ENCODE results near the gene UGT1A10.

UGT1A10 gene

GRCh38 chr2:233801357-233802131, 165.3 kb downstream of the UGT1A10 start:
- no peak for DNase-seq (ENCODE audit: low read depth in 2 of 3, low spot score in 1 of 3)

DNA sequence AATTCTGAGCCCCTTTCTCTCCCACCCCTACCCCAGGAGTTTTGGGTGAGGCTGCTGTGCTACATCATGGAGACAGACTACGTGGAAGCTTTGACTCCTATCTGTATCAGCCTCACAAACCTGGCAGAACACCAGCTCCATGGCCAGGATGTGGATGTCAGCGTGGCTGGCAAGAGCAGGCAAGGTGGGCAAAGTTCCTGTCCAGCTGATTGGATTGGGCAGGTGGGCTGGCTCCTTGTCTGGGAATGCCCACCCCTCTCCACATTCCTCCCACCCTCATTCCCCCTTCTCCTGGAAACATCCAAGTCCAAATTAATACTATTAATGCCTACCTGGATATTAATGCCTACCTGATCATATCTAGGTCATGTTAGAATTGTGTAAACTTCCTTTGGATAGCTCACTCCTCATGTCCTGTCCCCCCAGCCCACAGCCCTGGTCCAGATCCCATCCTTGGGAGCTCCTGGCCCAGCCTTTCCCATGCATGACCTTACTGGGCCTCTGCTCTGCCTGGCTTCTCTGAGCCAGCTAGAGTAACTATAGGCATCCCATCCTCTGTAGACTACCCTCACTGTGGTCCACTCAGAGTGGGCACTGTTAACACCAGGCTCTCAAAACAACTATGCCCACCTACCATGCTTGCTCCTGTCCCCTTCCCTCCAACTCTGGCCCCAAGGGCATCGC, 166.0 kb downstream of the UGT1A10 start:
- no peak for DNase-seq (ENCODE audit: low read depth in 2 of 3, low spot score in 1 of 3)

DNA sequence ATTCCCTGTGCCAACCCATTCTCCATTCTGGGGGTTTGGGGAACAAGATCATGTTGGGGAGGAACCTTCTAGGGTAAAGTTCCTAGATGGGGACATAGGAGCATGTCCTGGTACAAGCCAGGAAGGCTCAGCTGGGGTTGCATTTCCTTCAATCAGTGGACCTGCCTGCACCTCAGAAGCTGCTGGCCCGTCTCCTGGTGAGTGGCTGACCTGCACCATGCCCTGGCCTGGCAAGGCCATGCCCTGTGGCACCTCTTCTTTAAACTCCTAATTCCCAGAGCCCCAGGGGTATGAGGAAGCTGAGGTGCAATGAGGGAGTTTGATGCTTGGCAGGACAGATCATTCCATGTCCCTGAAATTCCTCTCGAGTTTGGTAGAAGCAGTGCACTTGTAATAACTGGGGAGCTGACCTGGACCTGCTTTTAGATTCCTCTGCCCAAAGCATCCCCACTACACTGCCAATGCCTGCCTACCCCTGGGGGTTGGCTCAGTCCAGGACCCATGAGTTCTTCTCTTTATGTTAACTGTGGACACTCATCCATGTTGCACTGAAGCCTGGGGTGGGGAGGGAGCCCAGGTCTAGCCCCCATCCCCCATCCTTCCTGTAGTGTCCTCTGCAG, 167.2 kb downstream of the UGT1A10 start:
- DNase-seq (ENCODE audit: low read depth in 2 of 3, low spot score in 1 of 3), result no peak

DNA sequence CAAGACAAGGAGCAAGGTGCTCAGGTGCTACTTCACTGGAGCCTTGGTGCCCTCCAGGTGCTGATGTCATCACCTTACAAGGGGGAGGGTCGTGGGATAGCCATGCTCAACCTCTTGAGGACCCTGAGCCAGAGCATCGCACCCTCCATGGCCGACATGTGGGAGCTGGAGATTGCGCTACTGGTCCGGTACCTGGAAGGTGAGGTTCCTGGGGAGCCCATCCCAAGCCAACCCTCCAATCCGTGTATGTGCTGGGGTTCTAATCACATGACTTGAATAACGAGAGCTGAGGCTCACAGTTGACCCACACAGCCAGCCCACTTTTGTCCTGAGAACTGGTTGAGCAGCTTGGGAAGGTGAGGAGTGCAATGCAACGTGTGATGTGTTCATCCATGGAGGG, 167.7 kb downstream of the UGT1A10 start:
- DNase-seq (ENCODE audit: low read depth in 2 of 3, low spot score in 1 of 3), result no peak

DNA sequence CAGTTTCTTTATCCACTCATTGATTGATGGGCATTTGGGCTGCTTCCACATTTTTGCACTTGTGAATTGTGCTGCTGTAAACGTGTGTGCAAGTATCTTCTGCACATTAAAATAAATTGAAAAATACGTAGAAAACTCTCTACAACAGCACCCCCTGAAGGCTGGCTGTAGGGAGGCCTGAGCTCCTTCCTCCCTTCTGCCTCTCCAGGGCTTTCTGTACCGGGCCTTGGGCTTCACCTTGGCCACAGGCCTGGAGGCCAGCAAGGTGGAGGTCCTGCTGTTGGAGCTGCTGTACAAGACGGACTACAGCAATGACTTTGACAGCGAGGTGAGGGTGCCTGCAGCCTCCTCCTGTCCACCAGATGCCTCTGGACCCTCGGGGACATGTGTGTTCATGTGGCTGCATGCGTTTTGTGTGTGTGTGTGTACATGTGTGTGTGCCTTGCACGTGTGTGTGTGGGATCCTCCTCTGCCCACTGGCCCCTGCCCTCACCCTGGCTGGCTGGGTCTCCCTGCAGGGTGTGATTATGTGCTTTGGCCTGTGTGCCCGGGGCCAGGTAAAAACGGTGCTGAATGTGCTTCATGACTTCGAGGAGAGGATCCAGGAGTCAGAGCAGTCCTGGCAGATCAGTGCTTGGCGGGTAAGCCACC, 171.1 kb downstream of the UGT1A10 start:
- no peak for DNase-seq (ENCODE audit: low read depth in 2 of 3, low spot score in 1 of 3)

DNA sequence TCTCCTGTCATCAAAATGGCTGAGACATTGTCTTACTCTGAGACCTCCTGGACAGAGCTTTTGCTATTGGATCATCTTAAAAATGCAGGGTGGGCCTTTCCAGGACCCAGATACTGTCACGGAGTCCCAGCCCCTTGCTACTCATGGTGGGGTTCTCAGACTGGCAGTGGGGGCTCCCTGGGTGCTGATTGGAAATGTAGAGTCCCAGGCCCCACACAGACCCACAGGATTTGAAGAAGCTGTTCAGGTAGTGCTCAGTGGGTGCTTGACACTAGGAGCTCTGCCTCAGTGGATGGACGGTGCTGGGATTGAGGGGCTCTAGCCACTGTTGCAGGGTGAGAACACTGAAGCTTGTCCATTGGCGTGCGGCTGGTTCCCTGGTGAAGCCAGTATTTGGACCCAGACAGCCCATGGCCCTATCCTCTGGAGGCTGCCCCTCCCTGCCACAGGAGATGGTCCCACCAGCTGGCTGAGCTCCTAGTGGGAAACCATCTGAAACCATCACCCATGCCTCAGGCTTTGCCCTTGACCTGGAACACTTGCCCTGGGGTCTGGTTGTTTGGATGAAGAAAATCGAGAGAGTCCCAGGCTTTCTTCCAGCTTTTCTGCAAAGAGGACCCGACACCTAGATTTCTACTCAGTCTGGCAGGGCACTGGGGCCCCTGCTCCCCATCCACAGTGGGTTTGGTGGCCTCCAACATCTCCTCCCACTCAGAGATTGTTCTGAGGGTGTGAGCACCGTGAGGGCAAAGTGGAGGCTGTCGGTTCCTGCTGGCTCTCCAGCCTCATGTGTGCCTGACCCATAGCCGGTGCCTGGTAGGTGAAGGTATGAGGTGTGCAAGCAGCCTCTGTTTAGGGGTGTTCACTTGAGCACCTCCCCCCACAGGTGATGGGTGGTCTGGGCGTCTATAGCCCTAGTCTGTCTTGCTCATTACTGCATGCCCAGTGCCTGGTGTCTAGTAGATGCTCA, 172.0 kb downstream of the UGT1A10 start:
- DNase-seq (ENCODE audit: low read depth in 2 of 3, low spot score in 1 of 3), result no peak

DNA sequence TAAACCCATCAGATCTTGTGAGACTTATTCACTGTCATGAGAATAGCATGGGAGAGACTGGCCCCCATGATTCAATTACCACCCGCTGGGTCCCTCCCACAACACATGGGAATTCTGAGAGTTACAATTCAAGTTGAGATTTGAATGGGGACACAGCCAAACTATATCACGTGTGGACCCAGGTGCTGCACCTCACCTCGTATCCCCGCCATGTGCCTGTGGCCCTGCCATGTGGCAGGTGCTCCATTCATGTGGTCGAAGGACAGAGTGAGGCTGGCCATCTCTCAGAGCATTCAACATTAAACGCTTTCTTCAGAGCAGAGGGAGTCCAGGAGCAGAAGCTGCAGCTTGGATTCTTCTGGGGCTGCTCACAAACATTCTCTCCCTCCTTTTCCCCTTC, 174.1 kb downstream of the UGT1A10 start:
- no peak for DNase-seq (ENCODE audit: low read depth in 2 of 3, low spot score in 1 of 3)

GRCh38 chr2:233811087-233811486, 174.8 kb downstream of the UGT1A10 start:
- no peak for DNase-seq (ENCODE audit: low read depth in 2 of 3, low spot score in 1 of 3)

DNA sequence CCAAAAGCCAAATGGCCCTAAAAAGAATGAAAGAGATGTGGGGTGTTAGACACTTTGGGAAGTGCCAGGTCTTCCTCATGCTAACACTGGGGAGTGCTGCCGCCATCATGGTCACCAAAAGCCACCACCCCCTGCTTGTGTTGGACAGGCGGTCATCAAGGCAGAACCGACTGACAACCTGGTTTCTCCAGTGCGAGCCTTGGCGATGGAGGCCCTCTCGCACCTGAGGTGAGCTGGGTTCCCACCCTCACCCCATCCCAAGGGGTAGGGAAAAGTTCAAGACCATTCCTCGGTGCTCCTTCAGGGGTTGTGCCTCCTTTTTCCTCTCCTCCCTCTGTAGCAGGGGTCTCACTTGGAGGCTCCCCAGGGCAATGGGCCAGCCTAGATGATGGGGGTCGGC, 175.5 kb downstream of the UGT1A10 start:
- DNase-seq (ENCODE audit: low read depth in 2 of 3, low spot score in 1 of 3), result no peak

DNA sequence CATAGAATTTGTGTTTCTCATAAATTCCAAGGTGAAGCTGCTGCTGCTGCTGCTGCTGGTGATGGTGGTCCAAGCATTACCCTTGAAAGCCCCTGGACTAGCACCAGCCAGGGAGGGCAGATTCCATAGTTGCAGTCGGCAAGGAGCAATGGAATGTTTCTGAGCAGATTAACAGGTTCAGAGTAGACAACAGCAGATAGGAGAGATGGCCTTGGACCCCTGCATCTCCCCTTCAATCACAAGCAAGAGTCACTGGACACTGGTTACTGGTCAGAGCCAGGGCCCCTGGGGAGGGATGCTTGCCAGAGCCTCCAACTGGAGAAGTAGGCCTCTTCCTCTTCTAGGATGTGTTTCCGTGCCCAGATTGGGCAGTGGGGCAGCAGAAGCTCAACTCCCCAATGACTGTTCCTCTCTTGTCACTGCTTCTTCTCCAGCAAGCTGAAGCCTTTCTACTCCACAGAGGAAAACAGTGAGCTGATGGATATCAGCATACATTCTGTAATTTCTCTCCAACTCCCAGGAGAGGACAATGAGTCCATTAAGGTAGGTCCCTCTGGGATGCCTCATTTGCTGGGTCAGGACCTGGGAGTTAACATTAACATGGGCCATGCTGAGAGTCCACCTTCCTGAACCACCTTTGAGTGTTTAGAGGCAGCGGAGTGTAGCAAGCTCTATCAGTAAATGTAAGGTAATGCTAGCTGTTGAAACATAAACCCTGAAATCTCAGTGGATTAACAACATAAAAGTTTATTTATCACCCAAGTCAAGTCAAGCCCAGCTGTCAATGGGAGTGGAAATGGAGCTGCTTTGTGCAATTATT, 177.2 kb downstream of the UGT1A10 start:
- no peak for DNase-seq (ENCODE audit: low read depth in 2 of 3, low spot score in 1 of 3)

DNA sequence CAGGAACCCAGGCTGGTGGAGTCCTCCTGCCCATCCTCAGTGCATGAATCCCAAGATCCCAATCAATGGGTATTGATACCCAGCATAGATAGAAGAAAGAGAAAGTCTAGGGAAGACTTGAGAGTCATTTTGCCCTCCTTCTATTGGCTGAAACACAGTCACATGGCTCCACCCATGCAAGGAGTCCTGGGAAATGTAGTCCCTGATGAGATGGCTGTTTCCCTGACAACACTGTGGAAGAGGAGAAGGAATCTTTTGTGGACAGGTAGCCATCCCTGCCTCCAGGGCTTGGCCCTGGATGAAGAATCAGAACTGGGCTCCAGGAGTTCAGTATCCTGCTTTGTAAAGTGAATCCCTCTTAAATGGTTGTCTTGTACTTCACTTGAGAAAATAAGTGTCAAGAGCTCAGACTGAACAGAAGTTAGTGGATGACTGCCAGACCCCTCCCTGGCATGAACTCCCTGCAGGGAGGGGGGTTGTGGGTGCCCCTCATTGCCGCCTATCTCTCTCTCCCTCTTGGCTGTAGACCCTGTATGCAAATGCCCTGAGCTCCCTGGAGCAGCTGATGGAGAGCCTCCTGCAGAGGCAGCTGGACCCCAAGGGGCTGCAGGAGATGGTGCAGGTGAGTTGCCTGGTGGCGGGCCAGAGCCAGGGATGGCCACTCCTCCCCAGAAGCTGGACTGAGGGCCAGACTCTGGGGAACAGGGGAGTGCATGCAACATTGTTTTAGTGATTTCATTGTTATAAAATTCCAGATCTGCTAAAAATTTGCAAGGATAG, 178.0 kb downstream of the UGT1A10 start:
- DNase-seq (ENCODE audit: low read depth in 2 of 3, low spot score in 1 of 3), result no peak

DNA sequence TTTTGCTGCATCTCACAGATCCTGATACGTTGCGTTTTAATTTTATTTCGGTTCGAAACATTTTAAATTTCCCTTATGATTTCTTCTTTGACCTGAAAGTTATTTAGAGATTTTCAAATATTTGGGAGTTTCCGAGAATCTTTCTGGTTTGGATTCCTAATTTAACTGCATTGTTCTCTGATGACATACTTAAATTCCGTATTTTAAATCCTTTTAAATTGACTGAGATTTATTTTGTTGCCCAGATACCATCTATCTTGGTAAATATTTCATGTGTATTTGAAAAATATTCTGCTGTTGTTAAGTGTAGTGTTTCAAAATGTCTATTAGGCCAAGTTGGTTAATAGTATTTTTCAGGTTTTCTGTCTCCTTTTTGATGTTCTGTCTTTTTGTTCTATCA, 179.6 kb downstream of the UGT1A10 start:
- no peak for DNase-seq (ENCODE audit: low read depth in 2 of 3, low spot score in 1 of 3)

- no peak for DNase-seq (ENCODE audit: low read depth in 2 of 3, low spot score in 1 of 3)
These were observed 180.1 kb downstream of the UGT1A10 start for GRCh38 chr2:233816334-233816733.

DNA sequence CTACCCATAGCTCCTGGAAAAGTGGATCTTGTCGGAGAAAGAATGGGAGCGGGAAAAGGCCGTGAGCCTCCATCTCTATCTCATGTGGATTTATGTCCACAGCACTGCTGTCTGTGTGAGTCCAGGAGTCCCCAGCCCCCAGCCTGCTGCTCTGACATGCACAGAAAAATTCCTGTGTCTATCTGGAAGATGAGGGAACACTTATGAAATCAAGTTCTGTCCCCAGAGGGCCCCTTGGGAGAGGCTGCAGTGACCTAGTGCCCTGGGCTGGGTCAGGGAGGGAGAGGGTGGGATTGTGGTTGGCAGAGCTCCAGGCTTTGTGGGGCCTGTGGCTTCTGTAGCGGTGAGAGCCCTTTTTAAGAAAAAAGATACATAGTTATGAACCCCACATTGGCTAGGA, 180.5 kb downstream of the UGT1A10 start:
- DNase-seq (ENCODE audit: low read depth in 2 of 3, low spot score in 1 of 3), result no peak

DNA sequence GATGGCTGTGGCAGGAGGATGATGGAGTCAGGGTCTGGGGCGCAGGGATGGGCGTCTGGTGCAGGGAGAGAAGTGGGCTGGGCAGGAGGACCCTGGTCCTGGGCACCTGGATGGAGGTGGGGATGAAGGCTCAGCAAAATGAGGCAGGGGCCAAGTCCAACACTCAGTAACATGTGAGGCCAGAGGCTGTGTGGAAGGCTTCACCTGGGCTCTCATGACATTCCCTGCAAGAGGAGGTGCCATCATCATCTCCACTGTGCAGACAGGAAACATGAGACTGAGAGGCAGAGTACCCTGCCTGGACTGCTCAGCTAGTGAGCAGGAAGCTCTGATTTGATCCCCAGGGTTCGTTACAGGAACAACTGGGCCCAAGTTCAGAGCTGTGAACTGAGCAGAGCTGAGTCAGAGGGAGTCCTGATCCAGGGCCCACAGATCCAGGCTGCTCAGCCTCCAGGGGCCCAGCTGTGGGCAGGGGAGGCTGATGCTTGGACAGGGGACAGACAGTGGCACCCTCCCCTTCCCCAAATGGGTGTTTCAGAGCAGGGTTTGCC, 181.2 kb downstream of the UGT1A10 start:
- DNase-seq (ENCODE audit: low read depth in 2 of 3, low spot score in 1 of 3), result no peak

DNA sequence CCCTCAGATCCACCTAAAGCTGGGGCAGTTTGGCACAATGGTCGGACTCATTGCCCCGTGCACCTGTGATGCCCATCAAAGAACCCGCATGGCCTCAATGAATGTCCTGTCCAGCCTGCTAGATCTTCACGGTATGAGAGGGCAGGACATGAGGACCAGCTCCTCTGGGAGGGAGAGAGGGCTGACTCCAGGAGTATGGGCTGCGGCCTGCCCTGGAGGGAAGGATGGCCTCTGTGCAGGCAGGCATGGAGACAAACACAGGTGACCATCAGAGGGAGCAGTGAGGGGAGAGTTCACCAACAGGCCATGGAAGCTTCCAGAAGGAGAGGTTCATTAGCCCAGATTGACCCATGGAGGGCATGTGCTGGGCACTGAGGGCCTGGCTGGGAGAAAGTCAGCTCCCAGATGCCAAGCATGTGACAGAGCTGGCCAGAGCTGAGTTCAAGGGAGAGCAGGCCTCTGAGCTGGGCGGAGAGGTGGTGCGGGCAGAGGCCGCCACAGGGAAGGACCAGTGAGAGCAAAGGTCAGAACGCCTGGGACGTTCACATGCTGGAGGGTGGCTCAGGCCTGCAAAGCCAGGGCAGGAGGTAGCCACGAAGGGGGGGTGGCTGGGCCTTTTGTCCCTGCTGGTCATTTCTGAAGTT, 181.9 kb downstream of the UGT1A10 start:
- DNase-seq (ENCODE audit: low read depth in 2 of 3, low spot score in 1 of 3), result no peak

- DNase-seq (ENCODE audit: low read depth in 2 of 3, low spot score in 1 of 3), result no peak
These were observed 182.7 kb downstream of the UGT1A10 start for GRCh38 chr2:233818639-233819621.
